LNCaP clone FGC (cell line): ENCODE results near the gene RAP2B.
A peak's percentile ranks its signal among the peaks of the same experiment; 100 is the strongest.

Experiments used
- DNase-seq: peaks from one replicate; pipeline ENCODE4 v3.0.0-alpha.2; 2011; ENCODE audit warnings: low read depth
- H3K4me3 ChIP-seq: 2 replicates; pipeline ENCODE4 v1.5.1; 2011; ENCODE audit warnings: mild to moderate bottlenecking, low read depth, low read length, control low read depth
- CTCF ChIP-seq: IDR thresholded peaks from 2 replicates; pipeline ENCODE4 v1.5.1; 2012; ENCODE audit warnings: mild to moderate bottlenecking; ENCODE audit not compliant: control insufficient read depth, insufficient read depth; ENCODE audit errors: extremely low read depth

RAP2B gene

GRCh38 chr3:153130312-153130977 is 31.6 kb upstream of the RAP2B start:
- DNase-seq: no peak
- H3K4me3 ChIP-seq: no peak overlapping the region
- no peak for TF ChIP-seq CTCF

- TF ChIP-seq CTCF: no peak
- H3K4me3 ChIP-seq: no peak overlapping the region
- DNase-seq: no peak
Observed at GRCh38 chr3:153137626-153138025, 24.4 kb upstream of the RAP2B start.

- no peak overlapping the region for H3K4me3 ChIP-seq
- no peak for TF ChIP-seq CTCF
- peak; percentile 58 for DNase-seq
Observed at GRCh38 chr3:153138276-153139210, 23.5 kb upstream of the RAP2B start.

GRCh38 chr3:153142961-153143360 is 19.1 kb upstream of the RAP2B start:
- no peak for DNase-seq
- no peak for TF ChIP-seq CTCF
- H3K4me3 ChIP-seq: no peak overlapping the region

- H3K4me3 ChIP-seq: no peak overlapping the region
- TF ChIP-seq CTCF: no peak
- no peak for DNase-seq
Observed at GRCh38 chr3:153144071-153144470, 18.0 kb upstream of the RAP2B start.

GRCh38 chr3:153144779-153145178 is 17.2 kb upstream of the RAP2B start:
- TF ChIP-seq CTCF: no peak
- no peak overlapping the region for H3K4me3 ChIP-seq
- DNase-seq: no peak
